Measurements from ENCODE around the gene SAFB2. TPM values are rescaled to one million over a fixed set of nuclear protein-coding genes. Genes with fewer than 3 reads are reported as not detected.

SAFB2 gene
- total RNA-seq: 12.6 and 18.3 TPM in 2 replicates

DNA sequence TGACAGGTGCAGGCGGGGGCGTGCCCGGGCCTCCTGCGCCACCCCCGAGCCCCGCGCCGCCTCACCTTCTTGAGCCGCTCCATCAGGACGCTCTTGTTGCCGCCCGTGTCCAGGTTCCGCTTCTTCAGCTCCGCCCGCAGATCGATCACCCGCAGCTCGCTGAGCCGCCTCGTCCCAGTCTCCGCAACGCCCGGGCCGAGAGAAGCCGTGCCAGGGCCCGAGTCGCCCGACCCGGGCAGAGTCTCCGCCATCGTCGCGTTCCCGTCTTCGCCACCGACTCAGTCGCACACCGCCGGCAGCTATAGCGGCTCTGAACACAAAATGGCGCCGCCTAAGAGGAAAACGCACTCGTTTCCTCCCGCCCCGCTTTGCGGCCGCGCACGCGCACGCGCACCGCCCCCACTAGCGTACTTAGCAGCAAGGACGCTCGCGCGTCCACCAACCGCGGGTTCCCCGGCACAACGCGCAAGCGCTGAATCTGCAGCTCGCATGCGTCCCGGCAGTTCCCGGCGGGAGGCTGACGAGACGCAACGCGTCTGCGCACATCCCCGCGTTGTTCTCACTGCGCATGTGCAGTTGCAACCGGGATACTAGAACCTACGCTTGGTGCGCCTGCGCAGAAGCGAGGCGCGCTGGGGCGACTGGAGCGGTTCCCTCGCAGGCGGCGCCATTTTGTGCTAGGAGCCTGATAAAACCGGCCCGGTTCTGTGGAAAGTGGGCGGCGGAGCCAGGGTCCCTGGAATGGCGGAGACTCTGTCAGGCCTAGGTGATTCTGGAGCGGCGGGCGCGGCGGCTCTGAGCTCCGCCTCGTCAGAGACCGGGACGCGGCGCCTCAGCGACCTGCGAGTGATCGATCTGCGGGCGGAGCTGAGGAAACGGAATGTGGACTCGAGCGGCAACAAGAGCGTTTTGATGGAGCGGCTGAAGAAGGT lies at the start of gene SAFB2, which contains the start of gene SAFB:
SAFB2 (minus strand) TSS at position 312 of the 932 bp plus-strand sequence; CDS start at position 251, 61 bp downstream.
SAFB (plus strand) TSS at position 619 of the 932 bp plus-strand sequence; CDS start at position 742, 123 bp downstream.

DNA sequence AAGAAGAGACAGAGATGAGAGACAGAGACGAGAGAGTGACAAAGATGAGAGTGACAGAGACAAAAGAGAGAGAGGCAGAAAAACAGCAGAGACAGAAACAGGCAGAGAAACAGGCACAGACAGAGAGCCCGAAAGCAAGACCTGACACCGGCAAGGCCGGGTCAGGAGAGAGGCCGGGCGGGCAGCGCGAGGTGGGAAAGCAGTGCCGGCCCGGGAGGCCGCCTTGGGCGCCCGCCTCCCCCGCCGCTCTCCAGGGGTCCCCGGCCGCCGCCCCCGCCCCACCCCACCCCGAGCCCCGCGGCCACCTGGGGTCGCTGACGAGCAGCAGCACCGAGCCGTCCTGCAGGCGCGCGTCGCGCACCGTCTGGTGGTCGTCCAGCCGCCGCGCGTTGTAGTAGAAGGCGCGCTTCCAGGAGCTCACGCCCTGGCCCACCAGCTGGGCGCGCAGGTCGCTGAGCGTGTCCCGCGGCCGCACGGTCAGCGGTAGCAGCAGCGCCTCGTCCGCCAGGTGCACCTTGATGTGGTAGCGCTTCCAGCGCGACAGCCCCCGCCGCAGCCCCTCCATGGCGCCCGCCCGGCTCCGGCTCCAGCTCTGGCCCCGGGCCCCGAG lies 55.1 kb downstream of the SAFB2 start, which contains the start of gene TINCR:
TINCR (minus strand) TSS at position 594 of the 610 bp plus-strand sequence.

Other genes with a start within 250 kb of the SAFB2 start
- not detected in 2 replicates for gene ZNRF4, start 167.4 kb downstream of the SAFB2 start, total RNA-seq
- 14.8 and 16.9 TPM in 2 replicates for gene TINCR, start 54.8 kb downstream of the SAFB2 start, total RNA-seq
- 41.0 and 65.4 TPM in 2 replicates for gene SAFB, start 307 bp upstream of the SAFB2 start, total RNA-seq
- gene MICOS13, start 57.7 kb upstream of the SAFB2 start, total RNA-seq: 65.2 and 74.3 TPM in 2 replicates
- 12.4 and 13.4 TPM in 2 replicates for gene HSD11B1L, start 58.3 kb upstream of the SAFB2 start, total RNA-seq
- gene RPL36, start 67.5 kb upstream of the SAFB2 start, total RNA-seq: 1,285 and 1,355 TPM in 2 replicates
- gene LONP1, start 97.4 kb upstream of the SAFB2 start, total RNA-seq: 91.7 and 149 TPM in 2 replicates
- gene CATSPERD, start 97.9 kb upstream of the SAFB2 start, total RNA-seq: not detected in 2 replicates
- gene PRR22, start 162.0 kb upstream of the SAFB2 start, total RNA-seq: 0.21 and 0.46 TPM in 2 replicates
- 21.9 and 24.6 TPM in 2 replicates for gene DUS3L, start 168.4 kb upstream of the SAFB2 start, total RNA-seq
- gene NRTN, start 182.3 kb upstream of the SAFB2 start, total RNA-seq: 0.23 TPM in 1 of 2 replicates, not detected in the other
- gene FUT6, start 216.9 kb upstream of the SAFB2 start, total RNA-seq: 0.19 and 0.21 TPM in 2 replicates
- gene FUT3, start 228.7 kb upstream of the SAFB2 start, total RNA-seq: 12.6 and 15.4 TPM in 2 replicates
- not detected in 2 replicates for gene FUT5, start 247.8 kb upstream of the SAFB2 start, total RNA-seq